Measurements from ENCODE around the gene FXR2. TPM values are rescaled to one million over a fixed set of nuclear protein-coding genes. Genes with fewer than 3 reads are reported as not detected.

FXR2 gene
- total RNA-seq, 1 experiment from 2014 or later = 20.3 TPM

DNA sequence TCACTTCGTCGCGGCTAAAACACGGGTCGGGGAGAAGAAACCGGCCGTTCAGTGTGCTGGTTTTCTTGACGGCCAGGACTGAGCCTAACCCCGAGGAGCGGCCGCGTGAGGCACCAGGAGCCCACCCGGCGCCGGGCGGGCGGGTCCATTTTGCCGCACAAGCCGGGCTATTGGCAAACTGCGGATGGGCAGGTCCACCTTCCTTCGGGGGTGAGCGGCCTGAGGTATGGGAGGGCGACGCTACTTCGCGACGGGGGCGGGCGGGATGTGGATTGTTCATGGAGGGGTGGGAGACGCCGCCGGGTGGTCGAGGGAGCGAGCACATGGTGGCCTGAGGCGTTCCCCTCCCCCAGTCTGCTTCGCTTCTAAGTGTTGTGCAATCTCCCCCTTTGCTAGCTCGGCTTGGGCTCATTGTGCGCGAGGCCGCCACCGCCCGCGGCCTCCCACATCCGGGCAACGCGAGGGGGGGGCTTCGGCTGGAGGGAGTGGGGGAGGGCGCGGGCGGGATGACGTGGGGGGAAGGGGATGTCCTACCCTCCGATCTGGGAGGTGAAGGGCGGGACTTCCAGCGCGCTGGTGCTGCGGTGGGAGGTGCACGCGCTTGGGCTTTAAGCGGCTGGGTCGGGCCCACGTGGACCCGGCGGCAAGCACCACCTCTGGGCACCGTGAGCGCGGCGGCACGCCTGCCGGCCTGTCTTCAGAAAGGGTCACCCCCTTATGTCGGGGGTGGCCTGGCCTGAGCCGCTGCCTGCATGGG, 41.2 kb downstream of the FXR2 start:
- DNase-seq (ENCODE audit: low read depth) = peak; percentile 85

DNA sequence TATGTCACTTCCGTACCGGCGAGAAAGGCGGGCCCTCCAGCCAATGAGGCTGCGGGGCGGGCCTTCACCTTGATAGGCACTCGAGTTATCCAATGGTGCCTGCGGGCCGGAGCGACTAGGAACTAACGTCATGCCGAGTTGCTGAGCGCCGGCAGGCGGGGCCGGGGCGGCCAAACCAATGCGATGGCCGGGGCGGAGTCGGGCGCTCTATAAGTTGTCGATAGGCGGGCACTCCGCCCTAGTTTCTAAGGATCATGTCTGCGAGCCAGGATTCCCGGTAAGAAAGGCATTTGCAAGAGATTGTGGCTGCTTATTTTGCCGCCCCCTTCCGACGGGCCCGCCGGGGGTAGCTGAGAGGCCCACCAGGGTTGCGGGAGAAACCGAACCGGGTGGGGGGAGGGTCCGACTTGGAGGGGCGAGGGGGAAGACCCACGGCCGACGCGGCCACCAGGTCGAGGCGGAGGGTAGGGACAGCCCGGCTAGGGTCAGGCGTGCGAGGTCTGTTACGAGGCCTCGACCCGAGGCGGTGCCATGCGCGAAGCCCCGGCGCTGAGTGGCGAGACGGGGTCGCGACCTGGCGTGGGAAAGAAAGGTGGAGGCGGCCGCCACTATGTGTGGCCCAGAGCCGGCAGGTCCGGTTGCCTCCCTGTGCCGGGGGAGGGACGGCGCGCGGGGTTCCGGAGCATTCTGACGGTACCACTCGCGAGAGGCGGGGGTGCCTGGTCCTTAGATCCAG, 41.9 kb downstream of the FXR2 start:
- peak; percentile 99 for DNase-seq (ENCODE audit: low read depth)

DNA sequence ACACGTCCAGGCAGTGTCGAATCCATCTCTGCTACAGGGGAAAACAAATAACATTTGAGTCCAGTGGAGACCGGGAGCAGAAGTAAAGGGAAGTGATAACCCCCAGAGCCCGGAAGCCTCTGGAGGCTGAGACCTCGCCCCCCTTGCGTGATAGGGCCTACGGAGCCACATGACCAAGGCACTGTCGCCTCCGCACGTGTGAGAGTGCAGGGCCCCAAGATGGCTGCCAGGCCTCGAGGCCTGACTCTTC, 42.4 kb downstream of the FXR2 start:
- DNase-seq (ENCODE audit: low read depth) = no peak

DNA sequence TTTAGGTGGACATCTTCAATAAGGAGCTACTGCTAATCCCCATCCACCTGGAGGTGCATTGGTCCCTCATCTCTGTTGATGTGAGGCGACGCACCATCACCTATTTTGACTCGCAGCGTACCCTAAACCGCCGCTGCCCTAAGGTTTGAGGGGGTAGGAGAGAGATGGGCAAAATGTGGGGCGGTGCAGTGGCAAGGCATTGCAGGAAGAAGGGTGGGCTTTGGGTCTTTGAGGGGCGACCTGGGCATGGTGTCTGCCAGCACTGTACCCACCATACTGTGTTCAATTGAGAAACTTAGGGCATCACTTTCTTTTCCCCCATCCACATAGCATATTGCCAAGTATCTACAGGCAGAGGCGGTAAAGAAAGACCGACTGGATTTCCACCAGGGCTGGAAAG, 44.3 kb downstream of the FXR2 start:
- no peak for DNase-seq (ENCODE audit: low read depth)

DNA sequence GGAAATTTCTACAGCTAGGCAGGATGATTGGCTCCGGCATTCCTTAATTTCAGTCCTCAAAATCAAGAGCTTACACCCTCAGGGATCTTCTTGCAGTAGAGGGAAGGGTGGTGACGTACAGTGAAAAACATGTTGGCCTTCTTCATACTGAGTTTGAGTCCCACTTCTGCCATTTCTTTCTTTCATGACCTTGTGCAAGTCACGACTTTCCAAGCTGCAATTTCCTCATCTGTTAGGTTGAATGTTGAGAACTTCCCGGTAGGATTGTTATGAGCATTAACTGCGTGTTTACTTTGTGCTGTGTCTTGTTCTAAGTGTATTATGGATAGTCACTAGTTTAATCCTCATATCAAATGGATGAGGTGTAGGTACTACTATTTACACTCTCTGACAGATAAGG, 45.1 kb downstream of the FXR2 start:
- no peak for DNase-seq (ENCODE audit: low read depth)

DNA sequence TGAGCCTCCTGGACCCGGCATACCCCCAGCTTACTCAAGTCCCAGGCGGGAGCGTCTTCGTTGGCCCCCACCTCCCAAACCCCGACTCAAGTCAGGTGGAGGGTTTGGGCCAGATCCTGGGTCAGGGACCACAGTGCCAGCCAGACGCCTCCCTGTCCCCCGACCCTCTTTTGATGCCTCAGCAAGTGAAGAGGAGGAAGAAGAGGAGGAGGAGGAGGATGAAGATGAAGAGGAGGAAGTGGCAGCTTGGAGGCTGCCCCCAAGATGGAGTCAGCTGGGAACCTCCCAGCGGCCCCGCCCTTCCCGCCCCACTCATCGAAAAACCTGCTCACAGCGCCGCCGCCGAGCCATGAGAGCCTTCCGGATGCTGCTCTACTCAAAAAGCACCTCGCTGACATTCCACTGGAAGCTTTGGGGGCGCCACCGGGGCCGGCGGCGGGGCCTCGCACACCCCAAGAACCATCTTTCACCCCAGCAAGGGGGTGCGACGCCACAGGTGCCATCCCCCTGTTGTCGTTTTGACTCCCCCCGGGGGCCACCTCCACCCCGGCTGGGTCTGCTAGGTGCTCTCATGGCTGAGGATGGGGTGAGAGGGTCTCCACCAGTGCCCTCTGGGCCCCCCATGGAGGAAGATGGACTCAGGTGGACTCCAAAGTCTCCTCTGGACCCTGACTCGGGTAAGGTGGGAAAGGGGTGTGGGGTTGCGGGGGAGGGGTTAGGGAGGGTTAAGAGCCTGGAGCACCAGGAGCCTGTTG, 51.4 kb downstream of the FXR2 start:
- DNase-seq (ENCODE audit: low read depth) = no peak

DNA sequence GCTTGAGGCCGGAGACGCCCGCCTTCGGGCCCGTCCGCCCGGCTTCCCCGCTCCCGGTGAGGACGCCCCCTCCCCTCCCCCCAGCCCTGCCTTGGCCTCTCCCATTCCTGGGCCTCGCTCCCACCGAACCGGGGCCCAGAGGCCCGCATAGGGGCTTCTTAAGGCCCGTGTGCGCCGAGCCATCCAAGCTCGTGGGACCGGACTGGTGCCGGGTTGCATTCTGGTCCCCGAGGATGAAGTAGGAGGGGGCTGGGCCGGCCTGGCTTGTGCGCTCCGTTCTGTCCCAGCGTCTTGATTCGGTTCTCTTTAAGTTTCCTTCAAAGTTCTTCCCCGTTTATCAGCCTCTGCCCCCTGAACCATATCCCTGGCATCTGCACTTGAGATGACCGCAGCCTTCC, 52.5 kb downstream of the FXR2 start:
- DNase-seq (ENCODE audit: low read depth) = no peak

DNA sequence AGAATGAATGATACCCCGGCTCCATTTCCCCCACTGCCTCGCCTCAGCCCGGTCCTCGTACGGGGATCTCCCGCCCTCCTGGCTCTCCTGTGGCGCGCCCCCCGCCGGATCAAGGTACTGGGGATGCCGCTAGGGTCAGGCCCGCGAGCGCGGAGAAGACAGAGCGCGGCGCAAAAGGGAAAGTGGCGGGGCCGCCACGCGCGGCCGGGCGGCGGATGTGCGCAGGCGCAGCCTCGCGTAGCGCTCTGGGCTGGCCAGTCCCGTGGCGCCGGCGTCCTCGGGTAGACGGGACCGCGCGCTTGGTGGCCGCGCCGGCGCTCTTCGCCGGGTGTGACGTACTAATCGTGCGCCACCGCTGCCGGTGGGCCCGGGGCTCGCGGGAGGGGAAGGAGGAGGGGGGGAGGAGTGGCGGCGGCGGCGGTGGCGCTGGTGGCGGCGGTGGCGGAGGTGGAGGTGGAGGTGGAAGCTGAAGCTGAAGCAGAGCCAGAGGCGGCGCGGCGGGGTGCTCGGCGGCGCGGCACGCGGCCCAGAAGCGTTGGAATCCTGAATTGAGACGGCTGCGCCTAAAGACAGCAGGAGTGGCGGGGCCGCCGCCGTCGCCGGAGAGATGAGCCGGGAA, 53.0 kb downstream of the FXR2 start, which contains the start of gene SENP3:
Gene SENP3 (plus strand): TSS at position 331 of the 619 bp plus-strand sequence. CDS start 1,158 bp downstream, outside the sequence.
- peak; percentile 84 for DNase-seq (ENCODE audit: low read depth)

DNA sequence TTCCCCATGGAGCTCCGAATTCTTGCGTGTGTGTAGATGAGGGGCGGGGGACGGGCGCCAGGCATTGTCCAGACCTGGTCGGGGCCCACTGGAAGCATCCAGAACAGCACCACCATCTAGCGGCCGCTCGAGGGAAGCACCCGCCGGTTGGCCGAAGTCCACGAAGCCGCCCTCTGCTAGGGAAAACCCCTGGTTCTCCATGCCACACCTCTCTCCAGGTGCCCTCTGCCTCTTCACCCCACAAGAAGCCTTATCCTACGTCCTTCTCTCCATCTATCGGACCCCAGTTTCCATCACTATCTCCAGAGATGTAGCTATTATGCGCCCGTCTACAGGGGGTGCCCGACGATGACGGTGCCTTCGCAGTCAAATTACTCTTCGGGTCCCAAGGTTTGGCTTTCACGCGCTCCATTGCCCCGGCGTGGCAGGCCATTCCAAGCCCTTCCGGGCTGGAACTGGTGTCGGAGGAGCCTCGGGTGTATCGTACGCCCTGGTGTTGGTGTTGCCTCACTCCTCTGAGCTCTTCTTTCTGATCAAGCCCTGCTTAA, 53.6 kb downstream of the FXR2 start:
- peak; percentile 74 for DNase-seq (ENCODE audit: low read depth)

DNA sequence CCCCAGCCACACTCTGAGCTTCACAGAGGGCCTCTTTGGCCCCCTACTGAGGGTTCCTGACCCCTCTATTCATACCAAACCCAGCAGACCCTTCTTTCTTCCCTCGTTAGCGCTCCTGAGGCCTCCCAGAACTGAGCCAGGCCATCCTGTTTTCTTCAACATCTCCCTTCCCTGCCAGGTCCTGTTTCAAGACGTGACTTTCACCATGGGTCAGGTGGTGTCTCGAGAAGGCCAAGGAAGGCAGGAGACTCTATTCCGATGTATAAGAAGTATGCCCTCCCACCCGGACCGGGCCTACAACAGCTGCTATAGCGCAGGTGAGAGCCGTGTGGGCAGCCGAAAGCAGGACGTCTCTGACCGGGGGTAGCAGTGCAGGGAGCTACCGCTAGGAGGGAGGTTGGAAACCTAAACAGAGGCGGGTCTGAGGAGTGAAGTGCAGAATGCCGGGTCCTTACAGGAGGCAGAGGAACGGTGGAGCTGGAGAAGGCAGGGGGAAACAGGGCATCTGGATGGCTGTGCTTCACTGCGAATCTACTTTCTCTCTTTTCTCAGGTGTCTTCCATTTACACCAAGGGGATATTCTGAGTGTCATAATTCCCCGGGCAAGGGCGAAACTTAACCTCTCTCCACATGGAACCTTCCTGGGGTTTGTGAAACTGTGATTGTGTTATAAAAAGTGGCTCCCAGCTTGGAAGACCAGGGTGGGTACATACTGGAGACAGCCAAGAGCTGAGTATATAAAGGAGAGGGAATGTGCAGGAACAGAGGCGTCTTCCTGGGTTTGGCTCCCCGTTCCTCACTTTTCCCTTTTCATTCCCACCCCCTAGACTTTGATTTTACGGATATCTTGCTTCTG, 54.3 kb downstream of the FXR2 start:
- no peak for DNase-seq (ENCODE audit: low read depth)

DNA sequence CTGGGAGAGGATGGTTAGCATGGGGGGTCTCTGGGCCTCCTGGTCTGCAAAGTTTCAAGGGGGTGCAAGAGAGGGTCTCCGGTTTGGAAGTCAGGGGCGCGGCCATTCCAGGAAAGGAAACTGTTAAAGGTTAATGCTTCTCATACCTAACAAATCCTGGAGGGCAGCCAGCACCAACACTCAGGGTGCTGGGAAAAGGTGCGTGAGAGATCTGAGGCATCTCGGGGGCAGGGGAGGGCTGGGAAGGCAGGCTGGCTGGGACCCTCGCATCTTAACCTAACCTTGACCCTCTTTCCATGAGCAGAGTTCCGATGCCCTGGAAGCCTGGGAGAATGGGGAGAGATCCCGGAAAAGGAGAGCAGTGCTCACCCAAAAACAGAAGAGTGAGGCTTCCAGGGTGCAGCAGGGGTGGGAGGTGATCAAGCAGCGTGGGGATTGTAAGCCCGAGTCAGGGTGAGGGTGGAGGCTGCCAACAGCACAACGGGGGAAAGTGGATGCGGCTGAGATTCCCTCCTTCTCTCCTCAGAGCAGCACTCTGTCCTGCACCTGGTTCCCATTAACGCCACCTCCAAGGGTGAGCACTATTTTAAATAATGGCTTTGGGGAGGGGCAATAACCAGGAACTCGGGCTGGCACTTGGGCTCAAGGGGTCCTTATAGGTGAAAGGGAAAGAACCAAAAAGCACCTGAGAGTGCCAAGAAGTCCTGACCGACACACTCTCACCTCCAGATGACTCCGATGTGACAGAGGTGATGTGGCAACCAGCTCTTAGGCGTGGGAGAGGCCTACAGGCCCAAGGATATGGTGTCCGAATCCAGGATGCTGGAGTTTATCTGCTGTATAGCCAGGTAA, 55.2 kb downstream of the FXR2 start:
- no peak for DNase-seq (ENCODE audit: low read depth)

DNA sequence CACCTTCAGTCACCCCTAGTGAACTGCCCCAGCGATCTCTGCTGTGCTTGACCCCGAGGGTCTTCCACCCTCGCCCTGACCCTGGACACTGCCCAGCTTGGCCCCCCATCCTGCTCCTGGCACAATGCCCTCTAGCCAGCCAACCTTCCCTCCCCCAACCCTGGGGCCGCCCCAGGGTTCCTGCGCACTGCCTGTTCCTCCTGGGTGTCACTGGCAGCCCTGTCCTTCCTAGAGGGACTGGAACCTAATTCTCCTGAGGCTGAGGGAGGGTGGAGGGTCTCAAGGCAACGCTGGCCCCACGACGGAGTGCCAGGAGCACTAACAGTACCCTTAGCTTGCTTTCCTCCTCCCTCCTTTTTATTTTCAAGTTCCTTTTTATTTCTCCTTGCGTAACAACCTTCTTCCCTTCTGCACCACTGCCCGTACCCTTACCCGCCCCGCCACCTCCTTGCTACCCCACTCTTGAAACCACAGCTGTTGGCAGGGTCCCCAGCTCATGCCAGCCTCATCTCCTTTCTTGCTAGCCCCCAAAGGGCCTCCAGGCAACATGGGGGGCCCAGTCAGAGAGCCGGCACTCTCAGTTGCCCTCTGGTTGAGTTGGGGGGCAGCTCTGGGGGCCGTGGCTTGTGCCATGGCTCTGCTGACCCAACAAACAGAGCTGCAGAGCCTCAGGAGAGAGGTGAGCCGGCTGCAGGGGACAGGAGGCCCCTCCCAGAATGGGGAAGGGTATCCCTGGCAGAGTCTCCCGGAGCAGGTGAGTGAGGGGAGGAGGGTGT, 56.0 kb downstream of the FXR2 start, which contains the start of gene TNFSF13:
Gene TNFSF13 (plus strand): TSS at position 207 of the 776 bp plus-strand sequence. CDS start 290 bp downstream, at position 497.
- no peak for DNase-seq (ENCODE audit: low read depth)

DNA sequence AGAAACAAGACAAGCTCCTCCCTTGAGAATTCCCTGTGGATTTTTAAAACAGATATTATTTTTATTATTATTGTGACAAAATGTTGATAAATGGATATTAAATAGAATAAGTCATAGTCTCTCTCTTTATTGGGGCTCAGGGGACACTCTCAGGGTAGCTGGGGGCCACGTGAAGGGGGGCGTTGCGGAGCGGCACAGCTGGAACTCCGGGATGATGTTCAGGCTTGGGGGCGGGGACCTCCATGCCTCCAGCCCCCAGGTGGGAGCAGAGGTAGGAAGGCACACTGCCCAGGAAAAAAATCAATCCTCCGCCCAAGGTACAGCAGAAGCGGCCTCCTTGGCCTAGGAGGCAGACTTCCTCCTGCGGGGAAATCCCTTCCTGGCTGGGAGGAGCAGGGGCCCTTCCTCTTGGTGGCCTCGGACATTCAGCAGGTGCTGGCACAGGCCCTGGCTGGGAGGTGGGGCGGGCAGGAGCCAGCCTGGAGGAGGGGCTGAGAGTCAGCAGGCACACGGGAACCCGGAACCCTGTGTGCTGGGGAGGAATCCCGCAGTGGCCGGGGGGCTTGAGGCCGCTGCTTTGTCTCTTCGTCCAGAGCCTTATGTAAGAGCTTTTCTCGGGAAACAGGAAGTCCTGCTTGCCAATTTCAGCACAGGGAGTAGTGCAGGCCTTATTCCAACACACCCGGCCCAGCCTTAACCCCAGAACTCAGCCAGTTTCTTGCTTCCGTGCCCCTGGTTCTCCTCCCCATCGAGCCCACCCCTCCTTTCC, 56.7 kb downstream of the FXR2 start:
- peak; percentile 55 for DNase-seq (ENCODE audit: low read depth)

DNA sequence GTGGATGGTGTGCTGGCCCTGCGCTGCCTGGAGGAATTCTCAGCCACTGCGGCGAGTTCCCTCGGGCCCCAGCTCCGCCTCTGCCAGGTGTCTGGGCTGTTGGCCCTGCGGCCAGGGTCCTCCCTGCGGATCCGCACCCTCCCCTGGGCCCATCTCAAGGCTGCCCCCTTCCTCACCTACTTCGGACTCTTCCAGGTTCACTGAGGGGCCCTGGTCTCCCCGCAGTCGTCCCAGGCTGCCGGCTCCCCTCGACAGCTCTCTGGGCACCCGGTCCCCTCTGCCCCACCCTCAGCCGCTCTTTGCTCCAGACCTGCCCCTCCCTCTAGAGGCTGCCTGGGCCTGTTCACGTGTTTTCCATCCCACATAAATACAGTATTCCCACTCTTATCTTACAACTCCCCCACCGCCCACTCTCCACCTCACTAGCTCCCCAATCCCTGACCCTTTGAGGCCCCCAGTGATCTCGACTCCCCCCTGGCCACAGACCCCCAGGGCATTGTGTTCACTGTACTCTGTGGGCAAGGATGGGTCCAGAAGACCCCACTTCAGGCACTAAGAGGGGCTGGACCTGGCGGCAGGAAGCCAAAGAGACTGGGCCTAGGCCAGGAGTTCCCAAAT, 57.4 kb downstream of the FXR2 start:
- DNase-seq (ENCODE audit: low read depth) = no peak

DNA sequence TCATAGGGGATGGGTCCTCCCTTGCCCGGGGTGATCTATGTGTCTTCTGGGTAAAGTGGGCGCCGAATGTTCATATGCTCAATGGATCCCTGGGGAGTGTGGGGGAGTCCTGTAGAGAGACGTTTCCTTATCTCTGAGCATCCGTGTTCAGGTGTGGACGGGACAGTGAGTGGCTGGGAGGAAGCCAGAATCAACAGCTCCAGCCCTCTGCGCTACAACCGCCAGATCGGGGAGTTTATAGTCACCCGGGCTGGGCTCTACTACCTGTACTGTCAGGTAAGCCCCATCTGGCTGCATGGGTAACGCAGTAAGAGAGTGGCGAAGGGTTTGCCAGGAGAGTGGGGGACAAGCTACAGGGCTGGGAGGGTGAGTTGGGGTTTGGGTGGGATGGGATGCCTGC, 58.1 kb downstream of the FXR2 start:
- no peak for DNase-seq (ENCODE audit: low read depth)

DNA sequence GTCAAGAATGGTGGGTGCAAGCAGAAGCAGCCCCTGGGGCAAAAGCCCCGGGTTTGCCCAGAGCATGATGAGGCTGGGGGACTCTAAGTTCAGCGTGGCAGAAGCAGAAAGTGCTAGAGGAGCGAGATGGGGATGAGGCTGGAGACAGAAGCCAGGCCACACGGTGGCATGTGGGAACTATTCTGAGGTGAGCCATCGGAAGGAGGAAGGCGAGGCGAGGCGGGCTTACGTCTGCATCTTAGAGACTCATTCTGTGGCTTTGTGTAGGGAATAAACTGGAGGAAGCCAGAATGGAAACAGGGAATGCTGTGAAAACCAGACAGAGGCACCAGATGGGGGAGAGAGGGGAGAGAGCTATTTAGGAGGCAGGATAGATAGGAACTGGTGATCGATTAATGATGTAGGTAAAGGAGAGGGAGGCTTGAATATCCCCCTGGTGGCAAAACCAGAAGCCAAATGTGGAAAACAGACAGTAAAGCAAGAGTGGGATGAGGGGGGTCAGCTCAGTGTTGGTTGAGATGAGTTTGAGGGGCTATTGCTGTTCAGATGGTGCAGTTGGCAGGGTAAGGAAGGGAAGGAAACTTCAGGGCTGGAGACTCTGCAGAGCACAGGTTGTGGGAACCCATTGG, 59.3 kb downstream of the FXR2 start:
- no peak for DNase-seq (ENCODE audit: low read depth)

DNA sequence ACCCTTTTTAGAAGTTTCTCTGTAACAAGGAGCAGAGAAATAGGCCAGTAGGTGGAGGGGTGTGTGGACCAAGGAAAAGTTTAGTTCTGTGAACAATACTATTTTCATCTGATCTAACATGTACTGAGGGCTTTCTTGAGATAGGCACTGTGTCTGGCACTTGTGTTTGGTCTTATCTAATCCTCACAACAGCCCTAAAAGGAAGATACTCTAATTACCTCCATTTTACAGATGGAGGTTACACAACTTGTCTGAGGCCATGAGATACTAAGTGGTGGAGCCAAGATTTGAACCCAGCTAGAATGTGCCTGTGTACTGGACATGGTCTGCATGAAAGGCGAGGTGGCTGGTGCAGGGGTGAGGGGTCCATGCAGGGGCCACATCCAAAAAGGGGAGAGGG, 61.3 kb downstream of the FXR2 start:
- no peak for DNase-seq (ENCODE audit: low read depth)
